H9 (cell line): ENCODE results near the gene HOXA9. TPM values are rescaled to one million over a fixed set of nuclear protein-coding genes. Genes with fewer than 3 reads are reported as not detected.

Experiments used
- DNase-seq: peaks from one replicate; pipeline ENCODE4 v3.0.0-alpha.2; 2017
- H2AFZ ChIP-seq: one replicate; pipeline ENCODE4 v1.6.1; 2013; ENCODE audit warnings: mild to moderate bottlenecking, low read length, control low read depth, moderate library complexity
- H2AK5ac ChIP-seq: 2 replicates; pipeline ENCODE4 v1.6.1; 2013; ENCODE audit warnings: low read length, control low read depth, mixed read lengths; ENCODE audit not compliant: insufficient read length
- H2BK120ac ChIP-seq: one replicate; pipeline ENCODE4 v1.6.1; 2013; ENCODE audit warnings: low read depth, mild to moderate bottlenecking, low read length, control low read depth, inconsistent platforms; ENCODE audit not compliant: poor library complexity, severe bottlenecking
- H2BK12ac ChIP-seq: 2 replicates; pipeline ENCODE4 v1.6.1; 2013; ENCODE audit warnings: low read length, control low read depth, mixed read lengths, low read depth; ENCODE audit not compliant: insufficient read length
- H2BK15ac ChIP-seq: 2 replicates; pipeline ENCODE4 v1.6.1; 2013; ENCODE audit warnings: low read depth, low read length, control low read depth
- H2BK20ac ChIP-seq: one replicate; pipeline ENCODE4 v1.6.1; 2013; ENCODE audit warnings: low read depth, mild to moderate bottlenecking, low read length, control low read depth, inconsistent platforms; ENCODE audit not compliant: poor library complexity, severe bottlenecking
- H2BK5ac ChIP-seq: 2 replicates; pipeline ENCODE4 v1.6.1; 2013; ENCODE audit warnings: low read length, control low read depth, mixed read lengths; ENCODE audit not compliant: insufficient read length
- H3K14ac ChIP-seq: 2 replicates; pipeline ENCODE4 v1.6.1; 2013; ENCODE audit warnings: low read length, control low read depth; ENCODE audit not compliant: insufficient read depth
- H3K18ac ChIP-seq: 2 replicates; pipeline ENCODE4 v1.6.1; 2013; ENCODE audit warnings: low read depth, mild to moderate bottlenecking, mixed read lengths, low read length, control low read depth; ENCODE audit not compliant: insufficient read length
- H3K23ac ChIP-seq: 2 replicates; pipeline ENCODE4 v1.6.1; 2013; ENCODE audit warnings: low read length, control low read depth, mixed read lengths, low read depth; ENCODE audit not compliant: insufficient read length
- H3K23me2 ChIP-seq: 2 replicates; pipeline ENCODE4 v1.6.1; 2013; ENCODE audit warnings: low read depth, mild to moderate bottlenecking, mixed read lengths, low read length, control low read depth; ENCODE audit not compliant: insufficient read length, poor library complexity, severe bottlenecking
- H3K27ac ChIP-seq: 2 replicates; pipeline ENCODE4 v1.5.1; 2013; ENCODE audit warnings: low read length, control low read depth, mixed read lengths, low read depth; ENCODE audit not compliant: insufficient read length
- H3K27me3 ChIP-seq: 2 replicates; pipeline ENCODE4 v1.6.1; 2013; ENCODE audit warnings: low read length, control low read depth, inconsistent platforms; ENCODE audit not compliant: insufficient read depth
- H3K4ac ChIP-seq: 2 replicates; pipeline ENCODE4 v1.6.1; 2013; ENCODE audit warnings: low read depth, mild to moderate bottlenecking, control low read depth, inconsistent platforms, low read length, moderate library complexity
- H3K4me1 ChIP-seq: 2 replicates; pipeline ENCODE4 v1.6.1; 2013; ENCODE audit warnings: low read length, control low read depth, inconsistent platforms; ENCODE audit not compliant: insufficient read depth
- H3K4me2 ChIP-seq: 2 replicates; pipeline ENCODE4 v1.6.1; 2013; ENCODE audit warnings: low read length, control low read depth, mixed read lengths; ENCODE audit not compliant: insufficient read length, insufficient read depth
- H3K56ac ChIP-seq: 2 replicates; pipeline ENCODE4 v1.6.1; 2013; ENCODE audit warnings: low read depth, mild to moderate bottlenecking, mixed read lengths, low read length, control low read depth; ENCODE audit not compliant: insufficient read length
- H3K79me1 ChIP-seq: 2 replicates; pipeline ENCODE4 v1.6.1; 2013; ENCODE audit warnings: low read depth, mild to moderate bottlenecking, moderate library complexity, low read length, control low read depth, inconsistent platforms; ENCODE audit not compliant: insufficient read depth, poor library complexity, severe bottlenecking
- H3K79me2 ChIP-seq: 2 replicates; pipeline ENCODE4 v1.6.1; 2013; ENCODE audit warnings: low read length, control low read depth, inconsistent platforms; ENCODE audit not compliant: insufficient read depth
- H3K9ac ChIP-seq: 2 replicates; pipeline ENCODE4 v1.6.1; 2013; ENCODE audit warnings: low read length, control low read depth, mixed read lengths; ENCODE audit not compliant: insufficient read length; ENCODE audit errors: extremely low read depth
- H3K9me3 ChIP-seq: one replicate; pipeline ENCODE4 v1.6.1; 2013; ENCODE audit warnings: low read depth, low read length, inconsistent platforms; ENCODE audit not compliant: control insufficient read depth
- H3T11ph ChIP-seq: one replicate; pipeline ENCODE4 v1.6.1; 2013; ENCODE audit warnings: mild to moderate bottlenecking, low read length, control low read depth, inconsistent platforms
- H4K20me1 ChIP-seq: one replicate; pipeline ENCODE4 v1.6.1; 2013; ENCODE audit not compliant: control insufficient read depth, insufficient read length, insufficient read depth
- H4K5ac ChIP-seq: 2 replicates; pipeline ENCODE4 v1.6.1; 2013; ENCODE audit warnings: low read depth, mild to moderate bottlenecking, mixed read lengths, low read length, control low read depth; ENCODE audit not compliant: insufficient read length
- H4K8ac ChIP-seq: replicated peaks from 2 replicates; pipeline ENCODE4 v1.6.1; 2013; ENCODE audit warnings: low read length, control low read depth, mixed read lengths, low read depth; ENCODE audit not compliant: insufficient read length
- H4K91ac ChIP-seq: 2 replicates; pipeline ENCODE4 v1.6.1; 2013; ENCODE audit warnings: low read depth, mild to moderate bottlenecking, moderate library complexity, mixed read lengths, low read length, control low read depth; ENCODE audit not compliant: insufficient read length
- H3K27ac Mint-ChIP-seq, 3 experiments: 2 replicates in 2 of 3; 3 replicates in 1 of 3; pipeline ENCODE4 v1.8.0; 2020 to 2021; ENCODE audit warnings: mixed read lengths in 3 of 3, mild to moderate bottlenecking in 1 of 3, moderate library complexity in 1 of 3
- H3K27me3 Mint-ChIP-seq: 2 replicates; pipeline ENCODE4 v1.8.0; 2021; ENCODE audit warnings: low read depth, mild to moderate bottlenecking, moderate library complexity, mixed read lengths
- H3K36me3 Mint-ChIP-seq, 3 experiments: 2 replicates in 2 of 3; 3 replicates in 1 of 3; pipeline ENCODE4 v1.8.0; 2020 to 2021; ENCODE audit warnings: low read depth in 3 of 3, mixed read lengths in 3 of 3; ENCODE audit not compliant: insufficient read depth in 1 of 3
- H3K4me1 Mint-ChIP-seq, 2 experiments: 2 replicates each; pipeline ENCODE4 v1.8.0; 2020; ENCODE audit warnings: mixed read lengths in 2 of 2
- H3K4me3 Mint-ChIP-seq, 2 experiments: 2 replicates in 1 of 2; 3 replicates in 1 of 2; pipeline ENCODE4 v1.8.0; 2020 to 2021; ENCODE audit warnings: mild to moderate bottlenecking in 2 of 2, mixed read lengths in 2 of 2, moderate library complexity in 1 of 2
- H3K9me3 Mint-ChIP-seq, 2 experiments: 2 replicates in 1 of 2; 3 replicates in 1 of 2; pipeline ENCODE4 v1.8.0; 2020; ENCODE audit warnings: mild to moderate bottlenecking in 2 of 2, mixed read lengths in 2 of 2, moderate library complexity in 1 of 2
- WGBS: extraction: QIAGEN DNeasy Blood & Tissue Kit; methylation state at CpG from one replicate; pipeline ENCODE4 v1.1.7; 2013; ENCODE audit warnings: missing lambda C conversion rate, low lambda C conversion rate, mixed read lengths; ENCODE audit not compliant: insufficient read length; ENCODE audit errors: extremely low coverage; 5-methylcytosine and 5-hydroxymethylcytosine counted together
- total RNA-seq: library from RNA; stranded (reverse); gene quantifications from 2 replicates; pipeline ENCODE4 v1.2.1, GENCODE V29; 2021
- TF ChIP-seq, protein P1 (sequence below): fragments of 200-600 bp; sonication (generic); conservative IDR thresholded peaks from 3 replicates; pipeline ENCODE4 v1.8.0; 2021; ENCODE audit warnings: antibody characterized with exemption, mild to moderate bottlenecking

HOXA9 gene
- total RNA-seq, 1 experiment from 2014 or later: not detected

DNA sequence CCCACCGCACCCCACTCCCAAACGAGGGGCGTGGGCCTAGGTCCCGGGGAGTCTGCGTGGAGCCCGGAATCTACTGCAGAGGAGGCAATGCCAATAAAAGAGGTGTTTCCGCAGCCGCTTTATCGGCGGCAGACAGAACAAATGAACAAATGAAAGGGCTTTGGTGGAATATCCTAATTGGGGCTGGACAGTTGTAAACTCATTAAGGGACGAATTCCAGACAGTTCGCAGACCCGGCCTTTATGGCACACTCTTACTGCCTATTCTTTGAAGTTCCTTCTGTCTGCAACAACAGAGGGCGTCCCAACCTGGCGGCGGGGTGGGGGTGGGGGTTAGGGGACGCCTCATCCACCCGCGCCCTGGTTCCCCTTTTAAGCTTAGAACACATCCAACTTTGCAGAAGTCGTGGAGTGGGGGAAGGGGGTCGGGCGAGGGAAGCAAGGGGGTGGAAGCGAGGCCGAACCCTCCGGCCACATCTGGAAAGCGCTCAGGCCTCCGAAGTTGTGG lies 4.1 kb downstream of the HOXA9 start:
- H4K20me1 ChIP-seq: no peaks in the 10 kb centered on the region
- H3K27ac Mint-ChIP-seq: no peak overlapping the region
- H4K91ac ChIP-seq: no peak overlapping the region
- no peak overlapping the region for H2BK15ac ChIP-seq
- H3K14ac ChIP-seq: no peak overlapping the region
- no peak overlapping the region for H3K4me3 Mint-ChIP-seq
- no peak overlapping the region for H3K23ac ChIP-seq
- WGBS: no CpG with 5 or more reads among the region's 27 CpGs
- no peaks in the 10 kb centered on the region for H3K23me2 ChIP-seq
- no peak overlapping the region for H3K56ac ChIP-seq
- no peak overlapping the region for H4K5ac ChIP-seq
- H2AK5ac ChIP-seq: no peak overlapping the region
- H4K8ac ChIP-seq: no peak overlapping the region
- DNase-seq: no peak
- no peak overlapping the region for H3T11ph ChIP-seq
- no peak overlapping the region for H3K27ac ChIP-seq
- no peak overlapping the region for H2BK120ac ChIP-seq
- H3K9me3 ChIP-seq: no peaks in the 10 kb centered on the region
- no peaks in the 10 kb centered on the region for H3K79me2 ChIP-seq
- H2BK5ac ChIP-seq: no peak overlapping the region
- no peak overlapping the region for H3K4ac ChIP-seq
- peak overlapping the region; percentile 47 for H3K4me2 ChIP-seq
- H2AFZ ChIP-seq: no peak overlapping the region
- peaks cover 97% of the 10 kb centered on the region for H3K27me3 ChIP-seq
- peaks cover 3 to 11% of the 10 kb centered on the region in 2 experiments for H3K4me1 Mint-ChIP-seq
- no peaks in the 10 kb centered on the region for H3K79me1 ChIP-seq
- no peak overlapping the region for H2BK12ac ChIP-seq
- no peak overlapping the region for H2BK20ac ChIP-seq
- TF ChIP-seq, protein P1, sequence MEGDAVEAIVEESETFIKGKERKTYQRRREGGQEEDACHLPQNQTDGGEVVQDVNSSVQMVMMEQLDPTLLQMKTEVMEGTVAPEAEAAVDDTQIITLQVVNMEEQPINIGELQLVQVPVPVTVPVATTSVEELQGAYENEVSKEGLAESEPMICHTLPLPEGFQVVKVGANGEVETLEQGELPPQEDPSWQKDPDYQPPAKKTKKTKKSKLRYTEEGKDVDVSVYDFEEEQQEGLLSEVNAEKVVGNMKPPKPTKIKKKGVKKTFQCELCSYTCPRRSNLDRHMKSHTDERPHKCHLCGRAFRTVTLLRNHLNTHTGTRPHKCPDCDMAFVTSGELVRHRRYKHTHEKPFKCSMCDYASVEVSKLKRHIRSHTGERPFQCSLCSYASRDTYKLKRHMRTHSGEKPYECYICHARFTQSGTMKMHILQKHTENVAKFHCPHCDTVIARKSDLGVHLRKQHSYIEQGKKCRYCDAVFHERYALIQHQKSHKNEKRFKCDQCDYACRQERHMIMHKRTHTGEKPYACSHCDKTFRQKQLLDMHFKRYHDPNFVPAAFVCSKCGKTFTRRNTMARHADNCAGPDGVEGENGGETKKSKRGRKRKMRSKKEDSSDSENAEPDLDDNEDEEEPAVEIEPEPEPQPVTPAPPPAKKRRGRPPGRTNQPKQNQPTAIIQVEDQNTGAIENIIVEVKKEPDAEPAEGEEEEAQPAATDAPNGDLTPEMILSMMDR: no peak; the same call in 2 of the 3 replicates
- no peak overlapping the region for H3K9ac ChIP-seq
- peaks cover 13 to 15% of the 10 kb centered on the region in 2 experiments for H3K9me3 Mint-ChIP-seq
- H3K36me3 Mint-ChIP-seq: peaks cover 0 to 2% (median 0%) of the 10 kb centered on the region in 3 experiments; a peak in 2 of 7 replicates
- no peak overlapping the region for H3K18ac ChIP-seq
- peaks cover 98% of the 10 kb centered on the region for H3K27me3 Mint-ChIP-seq
- no peaks in the 10 kb centered on the region for H3K4me1 ChIP-seq
